T-cell (primary cell): Measurements from ENCODE around the gene KHNYN. TPM values are rescaled to one million over a fixed set of nuclear protein-coding genes. Genes with fewer than 3 reads are reported as not detected.

Source experiments
- ATAC-seq, 4 experiments: fragments of 200-7000 bp in 3 of 4; fragments of 150-1000 bp in 1 of 4; cut with Tn5 transposase; replicated peaks in 1 of 4; 1 replicate in 3 of 4; 2 replicates in 1 of 4; pipeline ENCODE4 v1.10.0; 2021; ENCODE audit warnings: moderate library complexity in 3 of 4, mild to moderate bottlenecking in 2 of 4, moderate number of reproducible peaks in 1 of 4
- CTCF ChIA-PET, 2 donors: fragments of 300-600 bp; sonication (Branson Sonifier 250); formaldehyde crosslinking; loops; one replicate each; lab custom pipeline; 2022; ENCODE audit warnings: antibody characterized with exemption in 2 of 2; lab: Charles Lee
- POLR2A ChIA-PET, 2 donors: fragments of 300-600 bp; sonication (Branson Sonifier 250); formaldehyde crosslinking; loops; one replicate each; lab custom pipeline; 2022; ENCODE audit warnings: antibody characterized with exemption in 2 of 2; lab: Charles Lee
- DNase-seq, 35 experiments: peaks; one replicate each; pipeline versions ENCODE4 v3.0.0 to v3.0.0-alpha.2; 2013 to 2023
- H3K27ac ChIP-seq: one replicate; pipeline ENCODE4 v1.5.1; 2013; ENCODE audit warnings: low read length
- H3K27me3 ChIP-seq, 2 experiments: replicated peaks in 1 of 2; 1 replicate in 1 of 2; 2 replicates in 1 of 2; pipeline versions ENCODE4 v1.6.1 to v1.7.0; 2013; ENCODE audit warnings: low read length in 1 of 2, mixed read lengths in 1 of 2; ENCODE audit not compliant: control insufficient read depth in 2 of 2, insufficient read depth in 2 of 2; ENCODE audit errors: extremely low read depth in 1 of 2
- H3K36me3 ChIP-seq, 2 donors: 1 replicate in 1 of 2; 2 replicates in 1 of 2; pipeline versions ENCODE4 v1.6.1 to v1.7.0; 2013; ENCODE audit warnings: low read length in 1 of 2; ENCODE audit not compliant: control insufficient read depth in 2 of 2, insufficient read depth in 1 of 2; ENCODE audit errors: extremely low read depth in 1 of 2
- H3K4me1 ChIP-seq, 2 experiments: 1 replicate in 1 of 2; 2 replicates in 1 of 2; pipeline versions ENCODE4 v1.6.1 to v1.7.0; 2013; ENCODE audit warnings: low read length in 2 of 2, mixed read lengths in 1 of 2; ENCODE audit not compliant: insufficient read depth in 2 of 2, control insufficient read depth in 1 of 2; ENCODE audit errors: extremely low read depth in 1 of 2
- H3K4me3 ChIP-seq, 2 donors: 1 replicate in 1 of 2; 2 replicates in 1 of 2; pipeline versions ENCODE4 v1.5.1 to v1.7.0; 2013; ENCODE audit warnings: mild to moderate bottlenecking in 2 of 2, low read length in 1 of 2, moderate library complexity in 1 of 2; ENCODE audit not compliant: control insufficient read depth in 1 of 2; ENCODE audit errors: extremely low read depth in 1 of 2
- H3K9me3 ChIP-seq: 2 replicates; pipeline ENCODE4 v1.7.0; 2013
- H3K27ac Mint-ChIP-seq, 2 donors: one replicate each; pipeline ENCODE4 v1.8.0; 2020 to 2021; ENCODE audit warnings: mild to moderate bottlenecking in 2 of 2, mixed read lengths in 2 of 2
- H3K27me3 Mint-ChIP-seq, 2 donors: one replicate each; pipeline ENCODE4 v1.8.0; 2021 to 2022; ENCODE audit warnings: mixed read lengths in 2 of 2
- H3K36me3 Mint-ChIP-seq: one replicate; pipeline ENCODE4 v1.8.0; 2021; ENCODE audit warnings: mixed read lengths
- H3K4me1 Mint-ChIP-seq, 3 donors: one replicate each; pipeline ENCODE4 v1.8.0; 2020 to 2022; ENCODE audit warnings: mixed read lengths in 3 of 3, mild to moderate bottlenecking in 1 of 3
- H3K4me3 Mint-ChIP-seq, 3 donors: one replicate each; pipeline ENCODE4 v1.8.0; 2020 to 2022; ENCODE audit warnings: mild to moderate bottlenecking in 3 of 3, mixed read lengths in 3 of 3, moderate library complexity in 3 of 3
- H3K9me3 Mint-ChIP-seq, 3 donors: one replicate each; pipeline ENCODE4 v1.8.0; 2020 to 2022; ENCODE audit warnings: mixed read lengths in 3 of 3
- WGBS: methylation state at CpG from one replicate; pipeline ENCODE4 v1.1.5; 2013; ENCODE audit warnings: missing lambda C conversion rate; ENCODE audit not compliant: insufficient coverage; 5-methylcytosine and 5-hydroxymethylcytosine counted together
- total RNA-seq, 35 experiments: library from RNA in 6 of 35; stranded (reverse) in 6 of 35; fragments of 120-200 nt in 1 of 35; gene quantifications; one replicate each; pipeline versions ENCODE4 v1.2.1 to v1.2.4 and lab custom pipeline; 2013 to 2026

Gene KHNYN
- total RNA-seq, 5 donors from 2014 or later (not counting 1 experiment from before 2014, with no cell fraction given): 126 to 166 (median 146) TPM

- Mint-ChIP-seq H3K36me3 (no peaks in the 10 kb centered on the region), H3K27me3 (peaks cover 2 to 6% of the 10 kb centered on the region in 2 donors), H3K9me3 (no peaks in the 10 kb centered on the region), H3K27ac (no peak overlapping the region), H3K4me1 (no peaks in the 10 kb centered on the region), H3K4me3 (no peak overlapping the region)
- WGBS: no CpG with 5 or more reads among the region's 1 CpG
- Histone ChIP-seq H3K4me3 (no peak overlapping the region), H3K4me1 (no peaks in the 10 kb centered on the region), H3K27me3 (peaks cover 0 to 43% of the 10 kb centered on the region in 2 experiments), H3K9me3 (no peaks in the 10 kb centered on the region), H3K27ac (no peak overlapping the region), H3K36me3 (no peaks in the 10 kb centered on the region)
- no peak for ATAC-seq
- DNase-seq: no peak
- CTCF ChIA-PET: interaction anchor here (0.5 to 1.3 kb wide), 5 partner anchors 8 to 21 kb away, joined by 3 to 4 read pairs (median 3); no protein-coding TSS in a partner anchor
- POLR2A ChIA-PET: no interaction called here
Measured at GRCh38 chr14:24414077-24414476, 15.7 kb upstream of the KHNYN start.

GRCh38 chr14:24414732-24415420 is 14.9 kb upstream of the KHNYN start:
- no peaks in the 10 kb centered on the region for H3K4me1 Mint-ChIP-seq
- peaks cover 5 to 8% of the 10 kb centered on the region in 2 donors for H3K27me3 Mint-ChIP-seq
- Histone ChIP-seq H3K9me3 (no peaks in the 10 kb centered on the region), H3K27ac (no peak overlapping the region), H3K27me3 (peaks cover 0 to 37% of the 10 kb centered on the region in 2 experiments), H3K4me1 (no peaks in the 10 kb centered on the region), H3K36me3 (no peaks in the 10 kb centered on the region), H3K4me3 (no peak overlapping the region)
- DNase-seq (no peak), ATAC-seq (no peak)
- ChIA-PET POLR2A (no interaction called here), CTCF (interaction anchor here (1.2 to 1.3 kb wide), 2 partner anchors 16 to 17 kb away, joined by 3 to 4 read pairs; no protein-coding TSS in a partner anchor)
- no peak overlapping the region for H3K27ac Mint-ChIP-seq
- no peaks in the 10 kb centered on the region for H3K36me3 Mint-ChIP-seq
- no peak overlapping the region for H3K4me3 Mint-ChIP-seq
- H3K9me3 Mint-ChIP-seq: no peaks in the 10 kb centered on the region
- 81% methylated on average over 10 of the region's 15 CpGs for WGBS

DNA sequence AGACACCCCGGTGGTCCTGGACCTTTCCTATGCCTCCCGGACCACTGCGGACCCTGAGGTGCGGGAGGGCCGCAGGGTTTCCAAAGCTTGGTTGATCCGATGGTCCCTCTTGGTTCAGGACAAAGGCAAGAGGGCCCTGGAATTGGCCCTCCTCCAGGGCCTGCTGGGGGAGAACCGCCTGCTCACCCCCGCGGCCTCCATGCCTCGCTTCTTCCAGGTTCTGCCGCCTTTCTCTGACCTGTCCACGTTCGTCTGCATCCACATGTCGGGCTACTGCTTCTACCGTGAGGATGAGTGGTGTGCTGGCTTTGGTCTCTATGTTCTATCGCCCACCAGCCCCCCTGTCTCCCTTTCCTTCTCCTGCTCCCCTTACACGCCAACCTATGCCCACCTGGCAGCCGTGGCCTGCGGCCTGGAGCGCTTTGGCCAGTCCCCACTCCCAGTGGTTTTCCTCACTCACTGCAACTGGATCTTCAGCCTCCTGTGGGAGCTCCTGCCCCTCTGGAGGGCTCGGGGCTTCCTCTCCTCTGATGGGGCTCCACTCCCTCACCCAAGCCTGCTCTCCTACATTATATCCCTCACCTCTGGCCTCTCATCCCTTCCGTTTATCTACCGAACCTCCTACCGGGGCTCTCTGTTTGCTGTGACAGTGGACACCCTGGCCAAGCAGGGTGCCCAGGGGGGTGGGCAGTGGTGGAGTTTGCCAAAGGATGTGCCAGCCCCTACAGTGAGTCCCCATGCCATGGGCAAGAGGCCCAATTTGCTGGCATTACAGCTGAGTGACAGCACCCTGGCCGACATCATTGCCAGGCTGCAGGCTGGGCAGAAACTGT is 14.1 kb upstream of the KHNYN start:
- Mint-ChIP-seq H3K27me3 (peaks cover 5 to 9% of the 10 kb centered on the region in 2 donors), H3K36me3 (no peaks in the 10 kb centered on the region), H3K27ac (no peak overlapping the region), H3K4me1 (no peaks in the 10 kb centered on the region), H3K4me3 (no peak overlapping the region), H3K9me3 (no peaks in the 10 kb centered on the region)
- Histone ChIP-seq H3K27ac (no peak overlapping the region), H3K27me3 (peaks cover 0 to 31% of the 10 kb centered on the region in 2 experiments), H3K4me1 (no peaks in the 10 kb centered on the region), H3K4me3 (no peak overlapping the region), H3K9me3 (no peaks in the 10 kb centered on the region), H3K36me3 (no peaks in the 10 kb centered on the region)
- CTCF ChIA-PET: no interaction called here
- POLR2A ChIA-PET: no interaction called here
- WGBS: 85% methylated on average over 15 of the region's 25 CpGs
- ATAC-seq: no peak
- DNase-seq: no peak

DNA sequence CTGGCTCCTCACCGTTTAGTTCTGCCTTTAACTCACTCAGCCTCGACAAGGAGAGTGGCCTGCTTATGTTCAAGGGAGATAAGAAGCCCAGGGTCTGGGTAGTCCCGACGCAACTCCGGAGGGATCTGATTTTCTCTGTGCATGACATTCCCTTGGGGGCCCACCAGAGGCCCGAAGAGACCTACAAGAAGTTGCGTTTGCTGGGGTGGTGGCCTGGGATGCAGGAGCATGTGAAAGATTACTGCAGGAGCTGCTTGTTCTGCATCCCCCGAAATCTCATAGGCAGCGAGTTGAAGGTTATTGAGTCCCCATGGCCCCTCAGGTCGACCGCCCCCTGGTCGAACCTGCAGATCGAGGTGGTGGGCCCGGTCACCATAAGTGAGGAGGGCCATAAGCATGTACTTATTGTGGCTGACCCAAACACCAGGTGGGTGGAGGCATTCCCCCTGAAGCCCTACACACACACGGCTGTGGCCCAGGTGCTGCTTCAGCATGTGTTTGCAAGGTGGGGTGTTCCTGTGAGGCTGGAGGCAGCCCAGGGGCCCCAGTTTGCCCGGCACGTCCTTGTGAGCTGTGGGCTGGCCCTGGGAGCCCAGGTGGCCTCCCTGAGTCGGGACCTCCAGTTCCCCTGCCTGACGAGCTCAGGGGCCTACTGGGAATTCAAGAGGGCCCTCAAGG is 13.4 kb upstream of the KHNYN start:
- ATAC-seq (no peak), DNase-seq (no peak)
- H3K27ac Mint-ChIP-seq: no peak overlapping the region
- H3K36me3 Mint-ChIP-seq: no peaks in the 10 kb centered on the region
- WGBS: 69% methylated on average over 14 of the region's 19 CpGs
- no peaks in the 10 kb centered on the region for H3K9me3 Mint-ChIP-seq
- ChIA-PET CTCF (interaction anchor here in 1 of 2 donors (0.6 kb wide), 1 partner anchor 46 kb away, joined by 4 read pairs; no protein-coding TSS in a partner anchor), POLR2A (no interaction called here)
- H3K4me3 Mint-ChIP-seq: no peak overlapping the region
- H3K4me1 Mint-ChIP-seq: no peaks in the 10 kb centered on the region
- Histone ChIP-seq H3K27me3 (peaks cover 0 to 31% of the 10 kb centered on the region in 2 experiments), H3K4me3 (no peak overlapping the region), H3K4me1 (no peaks in the 10 kb centered on the region), H3K36me3 (no peaks in the 10 kb centered on the region), H3K27ac (no peak overlapping the region), H3K9me3 (no peaks in the 10 kb centered on the region)
- peaks cover 5 to 9% of the 10 kb centered on the region in 2 donors for H3K27me3 Mint-ChIP-seq

- H3K27me3 ChIP-seq: peaks cover 0 to 28% of the 10 kb centered on the region in 2 experiments
- Mint-ChIP-seq H3K4me1 (no peaks in the 10 kb centered on the region), H3K4me3 (no peak overlapping the region), H3K27me3 (peaks cover 5 to 9% of the 10 kb centered on the region in 2 donors), H3K27ac (no peak overlapping the region), H3K9me3 (no peaks in the 10 kb centered on the region), H3K36me3 (no peaks in the 10 kb centered on the region)
- ATAC-seq (no peak), DNase-seq (no peak)
- no peak overlapping the region for H3K4me3 ChIP-seq
- ChIA-PET CTCF (interaction anchor here in 1 of 2 donors (0.6 kb wide), 1 partner anchor 46 kb away, joined by 4 read pairs; no protein-coding TSS in a partner anchor), POLR2A (no interaction called here)
- 78% methylated on average over 16 of the region's 16 CpGs for WGBS
- H3K4me1 ChIP-seq: no peaks in the 10 kb centered on the region
- H3K36me3 ChIP-seq: no peaks in the 10 kb centered on the region
- no peak overlapping the region for H3K27ac ChIP-seq
- H3K9me3 ChIP-seq: no peaks in the 10 kb centered on the region
Measured at GRCh38 chr14:24416932-24417619, 12.7 kb upstream of the KHNYN start.
